ENCODE results near the gene EP400.

DNA sequence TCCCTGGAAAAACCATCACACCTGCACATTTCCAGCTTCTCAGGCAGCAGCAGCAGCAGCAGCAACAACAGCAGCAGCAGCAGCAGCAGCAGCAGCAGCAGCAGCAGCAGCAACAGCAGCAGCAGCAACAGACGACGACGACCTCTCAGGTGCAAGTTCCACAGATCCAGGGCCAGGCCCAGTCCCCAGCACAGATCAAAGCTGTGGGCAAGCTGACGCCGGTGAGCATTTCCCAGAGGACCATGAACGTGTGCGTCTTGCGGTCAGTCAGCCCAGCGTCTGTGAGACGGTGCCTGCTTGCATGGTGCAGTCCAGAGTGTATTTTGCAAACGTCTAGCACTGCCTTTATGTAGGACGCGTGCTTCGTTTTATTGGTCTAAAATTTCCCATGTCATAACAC lies 112.7 kb downstream of the EP400 start:
- TF ChIP-seq, protein P1, sequence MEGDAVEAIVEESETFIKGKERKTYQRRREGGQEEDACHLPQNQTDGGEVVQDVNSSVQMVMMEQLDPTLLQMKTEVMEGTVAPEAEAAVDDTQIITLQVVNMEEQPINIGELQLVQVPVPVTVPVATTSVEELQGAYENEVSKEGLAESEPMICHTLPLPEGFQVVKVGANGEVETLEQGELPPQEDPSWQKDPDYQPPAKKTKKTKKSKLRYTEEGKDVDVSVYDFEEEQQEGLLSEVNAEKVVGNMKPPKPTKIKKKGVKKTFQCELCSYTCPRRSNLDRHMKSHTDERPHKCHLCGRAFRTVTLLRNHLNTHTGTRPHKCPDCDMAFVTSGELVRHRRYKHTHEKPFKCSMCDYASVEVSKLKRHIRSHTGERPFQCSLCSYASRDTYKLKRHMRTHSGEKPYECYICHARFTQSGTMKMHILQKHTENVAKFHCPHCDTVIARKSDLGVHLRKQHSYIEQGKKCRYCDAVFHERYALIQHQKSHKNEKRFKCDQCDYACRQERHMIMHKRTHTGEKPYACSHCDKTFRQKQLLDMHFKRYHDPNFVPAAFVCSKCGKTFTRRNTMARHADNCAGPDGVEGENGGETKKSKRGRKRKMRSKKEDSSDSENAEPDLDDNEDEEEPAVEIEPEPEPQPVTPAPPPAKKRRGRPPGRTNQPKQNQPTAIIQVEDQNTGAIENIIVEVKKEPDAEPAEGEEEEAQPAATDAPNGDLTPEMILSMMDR (conservative IDR thresholded peaks at IDR 0.05): no peak
- no peak for TF ChIP-seq ZFX (IDR thresholded peaks at IDR 0.05)
